Ramos (cell line): ENCODE data around the gene ALDH1A3.

Experiments used
- in situ Hi-C: fragments of 300-500 bp; cut with MboI; formaldehyde crosslinking; loops from one replicate; pipeline ENCODE4 v1.14.3; 2022; ENCODE audit warnings: low sequenced_read_pairs; ENCODE audit not compliant: unreplicated experiment

Gene ALDH1A3

DNA sequence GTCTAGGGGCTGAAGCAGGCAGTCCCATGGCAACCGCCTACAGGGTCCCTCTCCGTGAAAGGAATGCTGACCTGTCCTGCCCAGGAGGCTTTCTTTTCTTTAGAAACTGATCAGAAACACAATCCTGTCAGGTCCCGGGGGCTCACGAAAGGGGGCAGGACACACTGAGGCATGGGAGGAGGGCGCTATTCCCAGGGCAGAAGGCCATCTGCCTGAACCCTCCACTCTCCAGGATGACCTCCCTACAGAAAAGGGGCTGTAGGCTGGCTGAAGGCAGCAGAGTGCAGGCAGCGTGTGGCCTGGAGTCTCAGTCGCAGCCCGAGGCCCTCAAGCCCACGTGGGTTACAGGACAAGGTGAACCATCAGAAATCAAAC lies 21.2 kb downstream of the ALDH1A3 start:
- in situ Hi-C loops: loop anchor here (25.0 kb wide), 1 partner anchor 362 kb away; the partner anchor contains the start of gene CHSY1

DNA sequence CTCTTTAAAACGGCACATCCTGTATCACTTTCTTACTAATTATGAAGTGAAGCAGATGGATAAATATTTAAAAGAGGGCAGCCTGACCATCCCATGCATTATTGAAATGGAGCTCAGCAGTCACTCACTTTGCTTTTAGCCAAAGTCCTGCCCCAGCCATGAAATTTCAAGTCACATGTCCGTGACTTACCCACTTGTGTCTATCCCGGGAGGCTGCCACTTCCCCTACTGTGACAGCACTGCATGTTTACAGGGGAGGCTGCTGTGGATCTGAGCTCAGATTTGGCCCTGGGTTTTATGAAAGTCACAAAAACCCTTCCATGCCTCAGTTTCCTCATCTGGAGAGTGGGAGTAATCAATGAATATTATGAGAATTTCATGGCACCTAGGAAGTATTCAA lies 21.7 kb downstream of the ALDH1A3 start:
- in situ Hi-C loops: loop anchor here (25.0 kb wide), 1 partner anchor 361 kb away; the partner anchor contains the start of gene CHSY1

DNA sequence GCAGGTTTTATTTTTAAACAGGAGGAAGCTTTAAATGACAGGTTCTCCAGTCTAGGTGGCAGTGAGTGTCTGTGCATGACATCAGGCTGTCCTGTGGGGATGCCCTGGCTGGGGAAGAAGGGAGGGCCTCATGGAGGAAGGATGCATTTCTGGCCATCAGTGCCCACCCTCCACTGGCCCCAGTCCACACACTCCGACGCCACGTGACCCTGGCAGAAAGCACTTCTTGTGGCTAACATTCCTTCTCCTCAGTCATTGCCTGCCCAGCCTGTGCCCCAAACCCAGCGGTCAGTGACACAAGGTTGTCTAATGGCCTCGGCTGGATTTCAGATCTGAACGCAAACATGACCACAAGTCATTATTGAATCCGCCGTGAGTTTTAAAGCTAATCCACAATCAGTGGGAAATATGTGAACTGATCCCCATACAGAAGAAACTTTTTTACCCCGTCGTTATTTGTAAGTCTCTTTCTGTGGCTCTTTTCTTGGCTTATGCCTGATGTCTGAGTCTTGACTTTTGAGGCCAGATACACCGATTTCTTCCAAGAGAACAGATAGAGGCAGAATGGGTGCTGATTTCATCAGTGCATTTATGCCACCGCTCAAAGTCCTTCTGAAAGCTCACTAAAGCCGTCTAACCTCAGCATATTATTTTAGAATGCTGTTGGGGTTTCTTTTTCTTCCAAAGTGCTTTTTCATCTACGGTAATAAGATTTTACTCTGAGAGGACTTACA lies 22.2 kb downstream of the ALDH1A3 start:
- in situ Hi-C loops: loop anchor here (25.0 kb wide), 1 partner anchor 360 kb away; the partner anchor contains the start of gene CHSY1

DNA sequence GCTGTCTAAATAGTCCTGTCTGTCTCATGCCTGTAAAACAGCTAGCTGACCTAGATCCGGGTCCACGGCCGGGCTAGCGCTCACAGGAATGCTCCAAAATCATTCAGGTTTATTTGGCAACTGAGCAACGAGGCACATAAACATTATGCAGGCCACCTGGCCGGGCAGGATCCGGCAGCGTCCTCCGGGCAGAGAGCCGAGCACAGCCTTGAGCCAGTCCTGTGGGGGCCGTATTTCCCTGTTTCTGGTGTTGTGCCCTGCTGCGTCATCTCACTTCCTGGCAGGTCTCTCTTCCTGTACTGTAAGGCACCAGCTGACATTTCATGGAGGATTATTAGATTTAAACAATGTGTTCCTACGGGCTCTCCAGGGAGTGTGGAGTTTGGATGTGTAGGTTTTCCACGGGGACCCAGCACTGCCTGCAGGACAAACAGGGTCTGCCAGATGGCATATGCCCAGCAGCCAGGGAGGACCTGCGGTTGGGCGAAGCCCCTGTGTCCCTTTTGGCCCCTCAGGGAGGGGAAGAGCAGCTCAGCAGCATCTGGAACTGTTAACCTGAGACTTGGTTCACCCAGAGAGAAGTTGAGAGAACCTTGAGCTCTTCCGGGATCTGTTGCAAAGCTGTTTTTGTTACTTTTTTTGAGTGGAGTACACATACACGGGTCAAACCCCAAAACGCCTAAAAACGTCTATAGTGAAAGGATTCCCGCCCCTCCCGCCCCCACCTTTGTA lies 23.0 kb downstream of the ALDH1A3 start:
- in situ Hi-C loops: loop anchor here (25.0 kb wide), 1 partner anchor 360 kb away; the partner anchor contains the start of gene CHSY1

DNA sequence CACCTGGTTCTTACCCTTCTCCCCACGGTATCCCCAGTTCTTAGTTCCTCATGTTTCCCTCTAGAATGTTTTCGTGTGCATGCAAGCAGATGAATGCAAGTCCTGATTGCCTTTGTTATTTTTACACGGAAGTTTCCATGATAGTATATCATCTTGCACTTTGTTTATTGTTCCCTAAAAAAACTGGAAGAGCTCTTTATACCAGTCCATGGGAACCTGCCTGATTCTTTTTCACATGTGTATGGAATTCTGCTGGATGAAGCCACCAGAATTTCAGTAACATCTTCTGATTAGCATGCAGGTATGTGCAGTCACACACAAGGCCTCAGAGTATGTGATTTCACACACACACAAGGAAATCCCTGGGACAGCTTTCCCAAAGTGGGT lies 23.5 kb downstream of the ALDH1A3 start:
- in situ Hi-C loops: loop anchor here (25.0 kb wide), 1 partner anchor 359 kb away; the partner anchor contains the start of gene CHSY1

DNA sequence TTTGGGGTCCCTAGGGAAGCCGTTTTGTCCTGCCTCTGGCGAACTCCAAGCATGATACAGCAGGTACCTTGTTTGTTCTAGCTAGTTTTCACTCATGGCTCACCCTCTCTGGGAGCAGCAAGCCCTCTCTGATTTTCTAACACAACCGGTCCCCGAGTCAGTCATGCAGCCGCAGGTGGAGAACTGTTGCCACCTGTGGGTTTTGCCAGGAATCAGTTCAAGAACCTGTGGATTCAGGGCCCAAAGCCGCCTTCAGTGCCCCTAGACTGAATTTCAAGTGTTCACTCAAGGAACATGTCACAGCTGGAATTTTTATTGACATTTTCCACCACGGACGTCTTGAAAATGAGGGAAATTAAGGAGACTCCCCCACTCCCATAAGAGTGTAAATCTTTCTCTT lies 26.2 kb downstream of the ALDH1A3 start:
- in situ Hi-C loops: loop anchor here (25.0 kb wide), 1 partner anchor 356 kb away; the partner anchor contains the start of gene CHSY1

DNA sequence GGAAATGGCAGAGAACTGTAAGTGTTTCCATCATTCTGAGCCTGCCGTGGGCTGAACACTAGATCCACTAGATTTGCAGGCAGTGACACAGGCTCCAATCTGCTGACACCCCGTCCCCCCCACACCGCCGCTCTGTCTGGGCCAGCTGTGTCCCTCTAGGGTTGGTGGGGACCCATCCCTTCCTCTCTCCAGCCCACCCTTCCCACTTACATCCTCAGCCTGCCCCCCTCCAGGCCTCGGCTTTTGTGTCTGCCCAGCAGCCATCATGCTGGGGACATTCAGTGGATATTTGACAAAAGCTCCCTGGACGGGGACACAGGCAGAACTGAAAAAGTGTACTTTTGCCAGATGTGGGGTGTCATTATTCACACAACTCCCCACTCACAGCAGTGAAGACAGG lies 28.8 kb downstream of the ALDH1A3 start:
- in situ Hi-C loops: loop anchor here (25.0 kb wide), 1 partner anchor 354 kb away; the partner anchor contains the start of gene CHSY1

DNA sequence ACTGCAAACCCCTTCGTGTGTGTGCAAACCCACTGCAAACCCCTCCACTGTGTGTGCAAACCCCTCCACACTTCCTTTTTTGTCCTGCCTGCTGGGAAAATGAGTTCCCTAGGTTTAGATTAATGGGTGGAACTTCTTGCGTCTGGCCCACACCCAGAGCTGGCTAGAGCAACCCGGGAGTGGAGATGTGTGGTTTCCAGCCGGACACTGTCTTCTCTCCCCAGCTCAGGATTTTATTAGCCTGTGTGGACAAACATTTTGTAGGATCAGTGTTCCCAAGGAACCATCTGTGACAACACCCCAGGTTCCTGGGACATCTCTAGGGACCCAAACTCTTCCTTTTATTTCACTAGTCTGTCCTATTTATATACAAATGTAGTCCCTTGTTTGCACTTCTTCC lies 29.9 kb downstream of the ALDH1A3 start:
- in situ Hi-C loops: loop anchor here (25.0 kb wide), 1 partner anchor 353 kb away; the partner anchor contains the start of gene CHSY1

DNA sequence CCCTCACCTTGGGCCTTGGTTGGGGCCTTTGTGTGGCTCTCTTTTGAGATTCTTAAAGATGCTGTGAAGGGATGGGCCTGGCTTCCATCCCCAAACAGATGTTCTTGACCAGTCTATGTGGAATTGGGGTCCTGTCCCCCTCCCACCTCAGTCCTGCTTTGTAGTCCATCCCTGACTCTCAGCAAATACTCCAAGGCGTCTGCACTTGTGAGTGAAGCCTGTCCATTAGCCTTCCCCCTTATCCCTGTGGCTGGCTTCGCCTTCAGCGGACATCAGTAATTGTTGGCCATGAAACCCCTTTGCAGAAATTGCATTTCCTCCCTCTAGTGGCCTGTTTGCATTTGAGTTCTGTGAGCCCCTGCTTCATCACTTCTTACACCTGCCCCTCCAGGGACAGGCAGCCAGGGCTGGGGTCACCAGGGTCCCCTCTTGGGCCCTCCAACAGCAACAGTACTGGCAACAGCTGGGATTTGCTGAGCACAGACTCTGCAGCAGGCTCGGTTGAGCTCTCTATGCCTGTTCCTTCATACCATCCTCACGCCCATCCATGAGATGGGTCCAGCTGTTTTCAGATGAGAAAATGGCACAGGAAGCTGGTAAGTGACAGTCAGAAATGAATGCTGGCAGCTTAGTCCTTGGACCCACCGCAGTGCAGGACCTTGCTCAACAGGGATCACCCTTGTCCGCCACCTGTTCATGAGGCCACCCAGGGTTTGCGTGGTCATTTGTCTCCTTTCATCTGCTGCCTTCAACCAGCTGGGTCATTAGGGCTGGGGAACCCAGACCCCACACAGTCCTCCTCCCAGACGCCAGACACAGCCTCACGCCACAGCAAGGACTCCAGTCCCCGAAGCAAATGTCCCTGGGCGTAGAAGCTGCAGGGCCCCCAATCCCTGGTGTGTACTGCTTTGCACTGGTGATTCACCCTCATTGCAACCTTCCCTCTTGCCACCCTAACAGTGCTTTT lies 30.6 kb downstream of the ALDH1A3 start:
- in situ Hi-C loops: loop anchor here (25.0 kb wide), 1 partner anchor 352 kb away; the partner anchor contains the start of gene CHSY1

DNA sequence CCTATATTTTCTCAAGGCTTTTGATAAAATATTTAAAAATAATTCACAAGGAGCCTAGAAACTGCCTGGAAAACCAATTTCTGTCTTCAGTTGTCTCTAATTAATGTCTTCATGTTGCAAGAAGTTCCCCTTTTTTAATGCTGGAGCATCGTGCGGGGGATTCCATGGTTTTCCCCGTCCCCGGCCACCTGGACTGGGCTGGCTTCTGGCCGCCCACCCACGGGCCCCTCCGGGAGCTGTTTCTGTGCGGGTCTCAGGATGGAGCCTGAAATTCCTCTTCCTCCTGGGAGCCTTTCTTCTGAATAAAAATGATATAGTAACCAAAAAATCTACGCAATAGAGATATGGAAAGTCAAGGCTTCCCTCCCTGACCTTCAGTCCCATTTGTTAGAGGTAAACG lies 31.5 kb downstream of the ALDH1A3 start:
- in situ Hi-C loops: loop anchor here (25.0 kb wide), 1 partner anchor 351 kb away; the partner anchor contains the start of gene CHSY1

DNA sequence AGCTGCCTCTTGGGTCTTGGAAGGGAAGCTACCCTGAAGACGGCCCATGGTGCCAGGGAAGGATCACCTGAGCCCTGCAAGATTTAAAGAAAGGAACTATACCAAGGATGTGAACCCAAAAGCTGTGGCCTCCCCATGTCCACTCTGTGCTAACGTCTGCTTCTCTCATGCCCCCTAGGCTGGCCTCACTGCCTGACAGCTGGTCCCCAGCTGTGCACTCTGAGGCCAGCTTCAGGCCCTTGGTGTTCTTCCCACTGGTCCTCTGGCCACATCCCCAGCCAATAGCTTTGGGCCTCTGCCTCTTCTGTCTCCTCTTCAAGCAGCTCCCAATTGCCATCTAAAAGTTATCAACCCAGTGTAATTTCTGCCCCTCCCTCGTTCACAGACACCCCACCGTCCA lies 34.3 kb downstream of the ALDH1A3 start:
- in situ Hi-C loops: loop anchor here (25.0 kb wide), 1 partner anchor 348 kb away; the partner anchor contains the start of gene CHSY1

DNA sequence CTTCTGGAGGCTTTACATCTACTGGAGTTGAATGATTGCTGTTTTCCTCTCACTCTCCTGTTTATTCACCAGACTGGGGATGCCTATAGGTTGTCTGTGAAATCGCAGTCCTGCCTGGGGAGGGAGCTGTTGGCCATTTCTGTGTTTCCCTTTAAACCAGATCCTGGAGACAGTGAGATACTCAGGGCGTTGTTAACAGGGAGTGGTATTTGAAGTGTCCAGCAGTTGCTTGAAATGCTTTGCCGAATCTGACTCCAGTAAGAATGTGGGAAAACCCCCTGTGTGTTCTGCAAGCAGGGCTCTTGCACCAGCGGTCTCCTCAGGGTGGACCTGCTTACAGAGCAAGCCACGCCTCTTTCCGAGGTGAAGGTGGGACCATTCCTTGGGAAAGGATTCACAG lies 35.2 kb downstream of the ALDH1A3 start:
- in situ Hi-C loops: loop anchor here (5.0 to 25.0 kb wide), 2 partner anchors 92 to 347 kb away; partner anchors contain the start of gene CHSY1

DNA sequence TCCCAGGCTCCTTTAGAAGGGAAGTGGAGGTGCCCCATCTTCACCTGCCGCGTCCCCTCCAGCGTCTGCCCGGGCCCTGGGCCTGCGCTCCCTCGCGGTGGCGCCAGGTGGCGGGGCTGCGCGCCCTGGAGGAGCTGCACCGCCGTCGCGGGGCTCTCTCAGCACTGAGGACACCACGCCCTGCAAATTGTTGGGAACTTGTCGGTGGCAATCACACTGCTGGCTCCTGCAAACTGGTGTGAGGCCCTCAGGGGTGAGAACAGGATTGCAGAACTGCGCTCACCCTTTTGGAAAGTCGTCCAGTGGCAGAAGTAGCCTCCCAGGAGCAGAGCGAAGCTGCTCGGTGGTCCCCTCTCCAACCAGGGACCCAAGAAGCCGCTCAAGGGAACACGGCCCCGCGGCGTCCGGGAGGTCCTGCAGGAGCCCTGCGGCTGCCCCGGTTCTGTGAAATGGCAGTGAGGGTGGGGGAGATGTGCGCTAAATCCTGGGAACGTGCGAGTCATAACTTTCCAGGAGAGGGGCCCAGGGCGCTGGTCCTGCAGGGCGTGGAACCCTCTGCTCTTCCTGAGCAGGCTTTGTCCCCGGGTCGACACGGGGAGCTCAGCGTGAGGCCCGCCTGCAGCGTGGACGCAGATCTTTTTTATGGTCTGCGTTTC lies 38.5 kb downstream of the ALDH1A3 start:
- in situ Hi-C loops: loop anchor here (5.0 to 25.0 kb wide), 2 partner anchors 89 to 344 kb away; partner anchors contain the start of gene CHSY1

DNA sequence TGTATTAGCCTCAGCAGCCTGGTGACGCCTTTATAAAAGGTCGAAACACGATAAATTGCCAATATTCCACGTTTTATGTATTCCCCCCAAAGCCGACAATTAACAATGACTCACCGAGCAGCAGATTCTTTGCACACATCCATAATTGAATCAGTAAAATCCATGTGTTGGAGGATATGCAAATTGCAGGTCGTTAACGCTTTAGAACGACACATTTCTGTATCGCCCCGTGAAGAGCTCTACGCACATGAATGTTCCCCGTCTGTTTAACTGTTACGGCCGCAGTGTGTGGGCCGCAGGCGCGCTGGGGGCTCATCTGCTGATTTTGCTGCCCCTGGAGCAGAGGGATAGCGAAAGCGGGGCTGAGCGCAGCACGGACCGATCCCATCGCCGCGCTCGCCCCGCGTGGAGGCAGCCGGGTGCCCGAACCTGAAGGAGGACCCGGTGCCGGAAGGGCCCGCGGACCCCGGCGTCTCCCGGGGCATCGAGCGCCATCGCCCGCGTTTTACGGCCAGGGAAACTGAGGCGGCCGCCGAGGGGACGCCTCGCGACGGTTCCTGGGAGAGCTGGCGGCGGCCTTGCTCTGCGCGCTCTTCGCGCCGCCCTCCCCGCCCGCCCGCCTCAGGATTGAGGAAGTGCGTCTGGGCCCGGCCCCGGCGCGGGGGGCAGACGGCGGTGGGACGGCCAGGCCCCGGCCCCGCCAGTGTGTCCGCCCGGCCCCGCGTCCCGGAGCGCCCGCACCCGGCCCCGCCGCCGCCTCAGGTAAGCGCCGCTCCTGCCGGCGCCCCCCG lies 39.3 kb downstream of the ALDH1A3 start, which contains the start of gene LRRK1:
LRRK1 (plus strand) TSS at position 668 of the 791 bp plus-strand sequence. CDS start 5,276 bp downstream, outside the sequence.
- in situ Hi-C loops: loop anchor here (5.0 to 25.0 kb wide), 2 partner anchors 88 to 343 kb away; partner anchors contain the start of gene CHSY1

DNA sequence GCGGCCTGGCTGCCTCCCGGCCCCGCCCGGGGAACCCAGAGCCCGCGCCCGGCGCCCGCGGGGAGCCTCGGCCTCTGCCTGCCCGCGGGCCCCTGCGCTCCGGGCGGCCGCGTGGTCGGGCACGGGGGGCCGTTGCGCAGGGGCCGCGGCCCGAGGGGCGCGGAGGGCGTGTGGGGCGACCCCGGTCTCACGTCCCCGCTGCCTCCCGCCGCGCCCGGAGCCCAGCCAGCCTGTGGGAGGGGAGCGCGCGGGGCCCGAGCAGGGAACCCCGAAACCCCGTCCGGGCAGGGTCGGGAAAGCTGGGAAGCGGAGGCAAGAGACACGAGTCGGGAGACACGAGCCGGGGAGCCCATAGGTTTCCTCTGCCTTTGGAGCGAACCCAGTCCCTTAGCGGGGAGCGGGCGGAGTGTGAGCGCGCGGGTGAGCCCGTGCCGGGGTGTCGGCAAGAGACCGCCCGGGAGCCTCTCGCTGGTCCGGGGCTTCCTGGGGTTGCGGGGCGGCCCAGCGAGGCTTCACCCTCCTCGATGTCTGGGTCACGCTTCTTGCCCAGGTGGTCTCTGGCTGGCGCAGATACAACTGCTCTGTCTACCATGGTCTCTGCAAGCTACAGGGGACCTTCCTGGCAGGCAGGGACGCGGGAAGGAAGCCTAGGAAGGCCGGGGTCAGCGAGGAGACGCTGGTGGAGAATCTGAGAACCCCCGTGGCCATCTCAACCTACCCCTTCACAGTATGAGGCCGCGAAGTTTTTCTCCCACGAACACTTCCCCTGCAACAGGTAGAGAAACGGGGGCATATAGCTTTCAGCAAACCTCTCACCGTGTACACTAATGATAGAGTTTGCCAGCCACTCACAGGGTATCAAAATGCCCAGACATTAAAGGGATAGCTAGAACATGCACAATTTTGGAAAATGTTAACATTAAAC lies 40.1 kb downstream of the ALDH1A3 start:
- in situ Hi-C loops: loop anchor here (5.0 to 25.0 kb wide), 2 partner anchors 88 to 343 kb away; partner anchors contain the start of gene CHSY1

DNA sequence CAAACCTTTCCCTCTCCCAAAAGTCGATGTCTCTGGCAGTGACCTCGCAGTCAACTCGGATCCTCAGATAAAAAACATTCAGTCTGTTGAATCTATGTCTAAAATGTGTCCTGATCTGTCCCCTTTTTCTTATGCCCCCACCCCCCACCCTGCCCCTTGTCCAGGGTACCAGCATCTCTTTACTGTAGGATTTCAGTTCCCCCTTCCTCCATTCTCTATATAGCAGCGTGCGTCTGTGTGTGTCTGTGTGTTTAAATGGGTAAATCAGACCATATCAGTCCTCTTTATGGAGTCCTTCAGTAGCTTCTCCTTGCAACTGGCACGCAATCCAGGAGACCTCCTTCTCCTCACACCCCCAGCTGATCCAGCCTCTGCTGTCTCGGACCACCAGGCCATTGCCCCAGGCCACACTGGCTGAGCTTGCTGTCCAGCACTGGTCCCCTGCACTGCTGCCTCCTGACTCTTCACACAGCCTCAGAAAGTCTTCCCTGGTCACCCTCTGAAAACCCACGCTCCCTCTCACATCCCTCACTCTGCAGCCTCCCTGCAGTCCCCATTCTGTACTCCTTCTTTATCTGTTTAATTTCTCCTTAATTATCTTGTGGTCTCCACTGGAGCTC lies 41.0 kb downstream of the ALDH1A3 start:
- in situ Hi-C loops: loop anchor here (25.0 kb wide), 1 partner anchor 342 kb away; the partner anchor contains the start of gene CHSY1
